HG03575 (cell line): ENCODE results near the gene PLA2G5.
"Not testable (repeated sequence)": the region's sequence is repeated elsewhere in the genome, so short reads cannot be mapped to it uniquely, and the experiment has no call there.

Experiments
- ATAC-seq: cut with Tn5 transposase; IDR thresholded peaks from one replicate; pipeline ENCODE4 v1.9.1; 2021; ENCODE audit not compliant: unreplicated experiment, insufficient number of reproducible peaks, low FRiP score; ENCODE audit errors: extremely low read depth

PLA2G5 gene

GRCh38 chr1:20069874-20070273 is at the start of gene PLA2G5:
Gene PLA2G5, plus strand, starts transcription at chr1:20070194. Its CDS starts 14,637 bp downstream, at chr1:20084831.
- ATAC-seq: no peak

- ATAC-seq: no peak
Observed at GRCh38 chr1:20028125-20028524, 41.9 kb upstream of the PLA2G5 start.

GRCh38 chr1:20028726-20029125 is 41.3 kb upstream of the PLA2G5 start:
- no peak for ATAC-seq

GRCh38 chr1:20029178-20029912 is 40.6 kb upstream of the PLA2G5 start:
- no peak for ATAC-seq

- not testable (repeated sequence) for ATAC-seq
Observed at GRCh38 chr1:20030436-20031151, 39.4 kb upstream of the PLA2G5 start.

- no peak for ATAC-seq
Observed at GRCh38 chr1:20031161-20031560, 38.8 kb upstream of the PLA2G5 start.

GRCh38 chr1:20031836-20032235 is 38.2 kb upstream of the PLA2G5 start:
- ATAC-seq: no peak

- no peak for ATAC-seq
Observed at GRCh38 chr1:20032425-20032824, 37.6 kb upstream of the PLA2G5 start.

GRCh38 chr1:20033420-20033819 is 36.6 kb upstream of the PLA2G5 start:
- no peak for ATAC-seq

GRCh38 chr1:20035114-20035513 is 34.9 kb upstream of the PLA2G5 start:
- no peak for ATAC-seq

- ATAC-seq: no peak
Observed at GRCh38 chr1:20037877-20038276, 32.1 kb upstream of the PLA2G5 start.

- ATAC-seq: no peak
Observed at GRCh38 chr1:20047096-20047495, 22.9 kb upstream of the PLA2G5 start.

GRCh38 chr1:20048563-20048962 is 21.4 kb upstream of the PLA2G5 start:
- ATAC-seq: no peak

GRCh38 chr1:20049056-20049798 is 20.8 kb upstream of the PLA2G5 start:
- ATAC-seq: not testable (repeated sequence)

- no peak for ATAC-seq
Observed at GRCh38 chr1:20051218-20051829, 18.7 kb upstream of the PLA2G5 start.

- no peak for ATAC-seq
Observed at GRCh38 chr1:20052386-20052785, 17.6 kb upstream of the PLA2G5 start.

- no peak for ATAC-seq
Observed at GRCh38 chr1:20057886-20058420, 12.0 kb upstream of the PLA2G5 start.

GRCh38 chr1:20058531-20058930 is 11.5 kb upstream of the PLA2G5 start:
- ATAC-seq: no peak

- no peak for ATAC-seq
Observed at GRCh38 chr1:20059847-20060246, 10.1 kb upstream of the PLA2G5 start.
